Cardiac muscle cell (in vitro differentiated cells and primary cell): ENCODE measurements around the gene LRRC52. TPM values are rescaled to one million over a fixed set of nuclear protein-coding genes. Genes with fewer than 3 reads are reported as not detected.

ENCODE experiments used
- DNase-seq, 2 donors: peaks; one replicate each; pipeline versions ENCODE4 v3.0.0 to v3.0.0-alpha.2; 2010 to 2017; ENCODE audit warnings: low read depth in 1 of 2, low spot score in 1 of 2
- H3K27ac ChIP-seq: fragments of 200-600 bp; sonication (generic); 2 replicates; pipeline ENCODE4 v1.5.1; 2016
- H3K27me3 ChIP-seq: fragments of 200-600 bp; sonication (generic); 2 replicates; pipeline ENCODE4 v1.6.0; 2016; ENCODE audit warnings: control low read depth
- H3K36me3 ChIP-seq: fragments of 200-600 bp; sonication (generic); 2 replicates; pipeline ENCODE4 v1.5.1; 2016; ENCODE audit warnings: control low read depth
- H3K4me1 ChIP-seq: fragments of 200-600 bp; sonication (generic); 2 replicates; pipeline ENCODE4 v1.8.1; 2017; ENCODE audit warnings: low read depth, mild to moderate bottlenecking, mixed run types
- H3K4me3 ChIP-seq: fragments of 200-600 bp; sonication (generic); 2 replicates; pipeline ENCODE4 v1.5.1; 2016; ENCODE audit warnings: mild to moderate bottlenecking
- H3K9me3 ChIP-seq: fragments of 200-600 bp; sonication (generic); 2 replicates; pipeline ENCODE4 v1.5.1; 2017; ENCODE audit warnings: low read depth, mild to moderate bottlenecking, control low read depth
- polyA plus RNA-seq: library from polyadenylated mRNA; unstranded; fragments of >200 nt; fragmentation: Nextera tagmentation; extraction: Ambion mirVana; gene quantifications from 2 replicates; pipeline ENCODE4 v1.2.1, GENCODE V29; 2016
- total RNA-seq: library from RNA; depleted of rRNA; stranded (reverse); fragments of >200 nt; gene quantifications from 2 replicates; pipeline ENCODE4 v1.2.3, GENCODE V29; 2016
- TF ChIP-seq, protein P1 (sequence below): IDR thresholded peaks from 2 replicates; pipeline ENCODE4 v1.5.1; 2012; ENCODE audit warnings: low read depth, mild to moderate bottlenecking, low read length

Gene LRRC52, protein sequence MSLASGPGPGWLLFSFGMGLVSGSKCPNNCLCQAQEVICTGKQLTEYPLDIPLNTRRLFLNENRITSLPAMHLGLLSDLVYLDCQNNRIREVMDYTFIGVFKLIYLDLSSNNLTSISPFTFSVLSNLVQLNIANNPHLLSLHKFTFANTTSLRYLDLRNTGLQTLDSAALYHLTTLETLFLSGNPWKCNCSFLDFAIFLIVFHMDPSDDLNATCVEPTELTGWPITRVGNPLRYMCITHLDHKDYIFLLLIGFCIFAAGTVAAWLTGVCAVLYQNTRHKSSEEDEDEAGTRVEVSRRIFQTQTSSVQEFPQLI
- total RNA-seq (0.77 TPM in 1 of 2 replicates, not detected in the other), polyA plus RNA-seq (0.20 TPM in 1 of 2 replicates, not detected in the other)

DNA sequence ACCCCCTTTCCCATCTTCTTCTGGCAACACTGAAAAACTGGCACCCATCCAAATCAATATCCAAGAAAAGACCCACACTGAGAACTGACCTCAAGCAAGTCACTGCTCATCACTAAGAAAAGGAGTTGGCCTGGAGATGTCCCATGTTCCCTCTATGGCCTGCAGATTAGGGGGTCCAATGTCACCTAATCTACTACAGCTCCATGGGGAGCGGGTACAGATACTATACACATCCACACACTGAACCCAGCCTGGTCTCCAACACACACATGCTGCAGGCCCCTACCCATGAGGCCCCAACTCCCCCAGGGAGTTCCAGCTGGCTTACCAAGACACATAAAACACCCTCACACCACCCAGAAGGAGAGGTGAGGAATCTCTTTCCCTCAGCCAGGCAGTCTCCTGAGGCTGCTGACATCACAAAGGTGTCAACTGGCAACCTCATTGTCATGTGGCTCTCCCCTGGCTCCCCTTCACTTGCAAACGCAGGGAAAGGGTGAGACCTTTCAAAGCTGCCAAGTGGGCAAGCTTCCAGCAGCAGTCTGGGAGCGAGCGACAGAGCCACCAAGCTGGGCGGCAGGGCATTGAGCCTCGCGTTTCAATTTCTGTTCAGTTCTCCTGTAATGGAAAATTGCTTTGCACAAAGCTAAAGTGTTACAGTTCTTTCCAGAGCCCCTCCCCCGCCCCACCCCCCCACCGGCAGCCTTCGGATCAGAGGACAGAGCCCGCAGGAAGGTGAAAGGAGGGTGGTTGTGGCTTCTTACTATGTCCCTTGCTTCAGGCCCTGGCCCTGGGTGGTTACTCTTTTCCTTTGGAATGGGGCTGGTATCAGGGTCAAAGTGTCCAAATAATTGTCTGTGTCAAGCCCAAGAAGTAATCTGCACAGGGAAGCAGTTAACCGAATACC is at the start of gene LRRC52:
TSS of gene LRRC52 (plus strand) at position 469 of the 907 bp plus-strand sequence. CDS start at position 766, 297 bp downstream.
- Histone ChIP-seq H3K9me3 (no peaks in the 10 kb centered on the region), H3K27ac (peak within 1 kb of the TSS; percentile 16), H3K27me3 (no peaks in the 10 kb centered on the region), H3K4me3 (no peak within 1 kb of the TSS), H3K36me3 (no peaks in the 10 kb centered on the region), H3K4me1 (peaks cover 33% of the 10 kb centered on the region)
- peak in 1 of 2 donors; percentile 66 for DNase-seq
- TF ChIP-seq, protein P1, sequence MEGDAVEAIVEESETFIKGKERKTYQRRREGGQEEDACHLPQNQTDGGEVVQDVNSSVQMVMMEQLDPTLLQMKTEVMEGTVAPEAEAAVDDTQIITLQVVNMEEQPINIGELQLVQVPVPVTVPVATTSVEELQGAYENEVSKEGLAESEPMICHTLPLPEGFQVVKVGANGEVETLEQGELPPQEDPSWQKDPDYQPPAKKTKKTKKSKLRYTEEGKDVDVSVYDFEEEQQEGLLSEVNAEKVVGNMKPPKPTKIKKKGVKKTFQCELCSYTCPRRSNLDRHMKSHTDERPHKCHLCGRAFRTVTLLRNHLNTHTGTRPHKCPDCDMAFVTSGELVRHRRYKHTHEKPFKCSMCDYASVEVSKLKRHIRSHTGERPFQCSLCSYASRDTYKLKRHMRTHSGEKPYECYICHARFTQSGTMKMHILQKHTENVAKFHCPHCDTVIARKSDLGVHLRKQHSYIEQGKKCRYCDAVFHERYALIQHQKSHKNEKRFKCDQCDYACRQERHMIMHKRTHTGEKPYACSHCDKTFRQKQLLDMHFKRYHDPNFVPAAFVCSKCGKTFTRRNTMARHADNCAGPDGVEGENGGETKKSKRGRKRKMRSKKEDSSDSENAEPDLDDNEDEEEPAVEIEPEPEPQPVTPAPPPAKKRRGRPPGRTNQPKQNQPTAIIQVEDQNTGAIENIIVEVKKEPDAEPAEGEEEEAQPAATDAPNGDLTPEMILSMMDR, result no peak

DNA sequence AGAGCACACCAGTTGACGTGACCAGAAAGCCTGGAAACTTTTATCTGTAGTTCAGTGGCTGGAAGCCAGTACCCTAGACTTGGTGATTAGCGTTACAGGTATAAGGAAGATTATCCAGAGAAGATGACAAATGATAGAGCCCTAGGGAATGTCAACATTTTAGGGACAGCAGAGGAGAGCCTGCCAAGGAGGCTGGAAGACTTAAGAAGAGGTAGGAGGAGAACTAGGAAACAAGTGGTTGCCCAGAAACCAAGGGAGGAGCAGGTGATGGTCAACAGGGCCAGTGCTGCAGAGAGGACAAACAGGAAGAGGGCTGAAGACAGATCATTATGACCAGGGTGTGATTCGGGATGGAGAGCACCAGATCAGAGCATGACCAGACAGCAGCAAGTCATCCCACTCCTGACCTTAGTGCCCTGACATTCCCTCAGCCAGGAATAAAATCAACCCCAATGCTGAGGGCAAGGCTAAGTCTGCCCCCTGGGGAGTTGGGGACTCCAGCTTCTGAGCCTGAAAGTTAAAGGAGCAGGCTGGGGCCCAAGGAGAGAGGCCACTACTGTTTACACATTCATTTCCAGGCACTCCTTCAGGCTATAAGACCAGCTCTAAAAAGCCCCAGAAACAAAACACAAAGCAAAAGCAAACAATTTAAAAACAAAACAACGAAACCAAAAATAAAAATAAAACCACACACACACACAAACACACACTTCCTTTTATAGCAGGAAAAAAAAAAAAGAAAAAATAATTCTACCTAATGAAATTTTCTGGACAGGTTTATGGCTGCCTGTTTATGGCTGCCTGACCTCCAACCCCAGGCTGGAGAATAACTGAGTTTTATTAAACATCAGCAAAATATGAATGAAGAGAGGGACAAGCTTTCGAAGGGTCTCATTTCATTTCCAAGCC is 48.6 kb upstream of the LRRC52 start:
- DNase-seq, result no peak
- TF ChIP-seq, protein P1, result no peak
- H3K4me3 ChIP-seq, result no peak overlapping the region
- no peaks in the 10 kb centered on the region for H3K36me3 ChIP-seq
- no peak overlapping the region for H3K27ac ChIP-seq
- H3K9me3 ChIP-seq, result no peaks in the 10 kb centered on the region
- no peaks in the 10 kb centered on the region for H3K27me3 ChIP-seq
- H3K4me1 ChIP-seq, result peaks cover 27% of the 10 kb centered on the region

DNA sequence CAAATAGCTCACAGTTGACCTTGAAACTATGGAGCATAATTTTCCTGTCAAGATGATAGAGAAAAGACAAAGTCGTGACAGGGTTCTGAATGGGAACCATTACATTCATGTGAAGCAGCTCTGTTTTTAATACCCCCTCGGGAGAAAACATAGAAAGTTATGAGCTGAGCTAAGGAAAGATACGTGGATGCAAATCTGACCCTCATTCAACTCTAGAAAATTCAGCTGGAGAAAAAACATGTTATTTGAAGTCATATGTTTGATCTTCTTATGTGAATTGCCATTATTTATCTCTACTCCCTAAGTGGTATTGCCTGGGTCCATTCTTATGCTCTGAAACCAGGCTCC is 48.0 kb upstream of the LRRC52 start:
- Histone ChIP-seq H3K4me1 (peaks cover 27% of the 10 kb centered on the region), H3K9me3 (no peaks in the 10 kb centered on the region), H3K36me3 (no peaks in the 10 kb centered on the region), H3K27ac (no peak overlapping the region), H3K4me3 (no peak overlapping the region), H3K27me3 (no peaks in the 10 kb centered on the region)
- DNase-seq, result no peak
- TF ChIP-seq, protein P1, result no peak

DNA sequence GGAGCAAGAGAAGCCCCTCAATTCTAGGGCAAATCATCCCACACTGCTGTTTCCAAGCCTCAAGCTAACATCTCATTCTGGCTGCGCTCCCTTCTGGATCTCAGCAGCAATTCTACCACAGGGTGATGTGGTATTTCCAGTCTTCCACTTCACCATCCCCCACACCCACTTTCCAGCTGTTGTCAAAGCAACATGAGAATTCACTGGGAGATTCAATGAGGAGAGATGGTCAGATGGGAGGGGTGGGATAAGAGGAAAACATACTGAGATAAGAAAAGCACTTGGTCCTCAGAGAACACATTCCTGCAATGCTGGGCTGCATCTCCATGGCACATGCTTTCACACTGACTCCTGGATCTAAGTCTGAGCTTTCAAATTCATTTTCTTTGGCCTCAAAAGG is 47.3 kb upstream of the LRRC52 start:
- Histone ChIP-seq H3K36me3 (no peaks in the 10 kb centered on the region), H3K27ac (peak overlapping the region; percentile 25), H3K9me3 (no peaks in the 10 kb centered on the region), H3K4me1 (peaks cover 27% of the 10 kb centered on the region), H3K4me3 (no peak overlapping the region), H3K27me3 (no peaks in the 10 kb centered on the region)
- peak in 1 of 2 donors; percentile 29 for DNase-seq
- TF ChIP-seq, protein P1, result no peak
